ENCODE measurements around the gene SNAP91. TPM values are rescaled to one million over a fixed set of nuclear protein-coding genes. Genes with fewer than 3 reads are reported as not detected.

SNAP91 gene
- polyA plus RNA-seq, 1 donor (not counting 4 experiments of a cell fraction or from before 2014, with no cell fraction given): not detected

DNA sequence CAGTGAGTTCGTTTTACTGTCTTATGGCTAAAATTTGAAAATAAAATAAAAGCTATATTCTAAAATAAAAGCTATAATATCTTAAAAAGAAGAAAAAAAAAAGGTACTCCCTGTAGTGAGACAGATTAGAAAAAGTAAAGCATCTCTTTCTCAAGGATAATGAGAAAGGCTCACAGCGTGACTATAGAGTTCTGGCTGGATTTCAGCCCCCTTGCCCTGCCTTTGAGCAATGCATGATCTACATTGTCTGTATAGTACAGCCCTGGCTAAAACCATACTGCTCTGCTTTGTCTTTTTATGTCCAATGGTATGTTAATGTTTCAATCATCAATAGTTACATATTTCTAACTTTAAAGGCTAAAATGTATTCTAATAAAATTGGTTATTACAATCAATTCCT lies 105.3 kb downstream of the SNAP91 start:
- Histone ChIP-seq H4K20me1 (ENCODE audit: control insufficient read depth, extremely low read depth, insufficient read depth, low read length) (no peaks in the 10 kb centered on the region), H3K79me2 (ENCODE audit: control insufficient read depth, insufficient read depth, low read length) (no peaks in the 10 kb centered on the region), H3K4me2 (ENCODE audit: control insufficient read depth, extremely low read depth, insufficient read depth, low read depth, low read length) (no peak overlapping the region), H3K4me3 (ENCODE audit: control insufficient read depth in 2 of 3, extremely low read depth in 1 of 3, insufficient read depth in 2 of 3, low read depth in 1 of 3, low read length in 3 of 3) (no peak overlapping the region), H3K27ac (ENCODE audit: control insufficient read depth, insufficient read depth, low read length) (no peak overlapping the region), H3K4me1 (ENCODE audit: control insufficient read depth, extremely low read depth, insufficient read depth, low read length) (no peaks in the 10 kb centered on the region), H3K36me3 (ENCODE audit: control insufficient read depth in 2 of 2, extremely low read depth in 1 of 2, insufficient read depth in 2 of 2, low read length in 2 of 2) (no peaks in the 10 kb centered on the region), H2AFZ (ENCODE audit: control insufficient read depth, low read length) (no peak overlapping the region), H3K27me3 (ENCODE audit: control insufficient read depth, extremely low read depth, insufficient read depth, low read length) (no peaks in the 10 kb centered on the region), H3K9ac (ENCODE audit: control insufficient read depth, extremely low read depth, insufficient read depth, low read length) (no peak overlapping the region), H3K9me3 (ENCODE audit: control insufficient read depth, low read depth, low read length) (no peaks in the 10 kb centered on the region), H3K9me1 (ENCODE audit: control insufficient read depth, extremely low read depth, insufficient read depth, low read length) (no peaks in the 10 kb centered on the region)
- TF ChIP-seq, protein P1, sequence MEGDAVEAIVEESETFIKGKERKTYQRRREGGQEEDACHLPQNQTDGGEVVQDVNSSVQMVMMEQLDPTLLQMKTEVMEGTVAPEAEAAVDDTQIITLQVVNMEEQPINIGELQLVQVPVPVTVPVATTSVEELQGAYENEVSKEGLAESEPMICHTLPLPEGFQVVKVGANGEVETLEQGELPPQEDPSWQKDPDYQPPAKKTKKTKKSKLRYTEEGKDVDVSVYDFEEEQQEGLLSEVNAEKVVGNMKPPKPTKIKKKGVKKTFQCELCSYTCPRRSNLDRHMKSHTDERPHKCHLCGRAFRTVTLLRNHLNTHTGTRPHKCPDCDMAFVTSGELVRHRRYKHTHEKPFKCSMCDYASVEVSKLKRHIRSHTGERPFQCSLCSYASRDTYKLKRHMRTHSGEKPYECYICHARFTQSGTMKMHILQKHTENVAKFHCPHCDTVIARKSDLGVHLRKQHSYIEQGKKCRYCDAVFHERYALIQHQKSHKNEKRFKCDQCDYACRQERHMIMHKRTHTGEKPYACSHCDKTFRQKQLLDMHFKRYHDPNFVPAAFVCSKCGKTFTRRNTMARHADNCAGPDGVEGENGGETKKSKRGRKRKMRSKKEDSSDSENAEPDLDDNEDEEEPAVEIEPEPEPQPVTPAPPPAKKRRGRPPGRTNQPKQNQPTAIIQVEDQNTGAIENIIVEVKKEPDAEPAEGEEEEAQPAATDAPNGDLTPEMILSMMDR (optimal IDR thresholded peaks at IDR 0.05 in 1 of 3, IDR thresholded peaks at IDR 0.05 in 1 of 3, conservative IDR thresholded peaks at IDR 0.05 in 1 of 3; ENCODE audit: extremely low read depth in 1 of 3, insufficient read depth in 2 of 3, low read length in 3 of 3): no peak
- TF ChIP-seq EZH2 (IDR thresholded peaks at IDR 0.05; ENCODE audit: low read length): no peak
- dilution Hi-C loops (cut with MboI; ENCODE audit: extremely low pct_ligation_motif_present, low sequenced_read_pairs): no loop called here
- DNase-seq (ENCODE audit: low read depth, low spot score) (no peak), FAIRE-seq (no peak)

DNA sequence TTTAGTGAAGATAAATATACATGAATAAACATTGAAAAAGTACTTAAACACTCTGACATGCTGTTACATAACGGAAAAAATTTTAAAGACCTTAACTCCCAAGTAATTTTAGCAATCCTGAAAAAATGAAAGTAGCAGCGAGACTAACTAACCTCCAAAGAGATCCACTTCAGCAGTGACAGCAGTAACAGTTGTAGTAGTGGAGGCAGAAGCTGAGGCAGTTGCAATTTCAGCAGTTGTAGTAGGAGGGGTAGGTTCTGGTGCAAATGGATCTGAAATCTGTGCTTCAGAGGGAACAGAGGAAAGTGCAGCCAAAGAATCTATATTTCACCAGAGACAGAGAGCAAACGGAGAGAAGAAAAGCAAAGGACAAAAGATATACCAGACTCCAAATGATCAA lies 107.8 kb downstream of the SNAP91 start:
- H3K4me2 ChIP-seq (ENCODE audit: control insufficient read depth, extremely low read depth, insufficient read depth, low read depth, low read length): no peak overlapping the region
- no peak overlapping the region for H3K9ac ChIP-seq (ENCODE audit: control insufficient read depth, extremely low read depth, insufficient read depth, low read length)
- H3K9me3 ChIP-seq (ENCODE audit: control insufficient read depth, low read depth, low read length): no peaks in the 10 kb centered on the region
- H3K4me1 ChIP-seq (ENCODE audit: control insufficient read depth, extremely low read depth, insufficient read depth, low read length): no peaks in the 10 kb centered on the region
- no peak overlapping the region for H3K27ac ChIP-seq (ENCODE audit: control insufficient read depth, insufficient read depth, low read length)
- TF ChIP-seq, protein P1 (optimal IDR thresholded peaks at IDR 0.05 in 1 of 3, IDR thresholded peaks at IDR 0.05 in 1 of 3, conservative IDR thresholded peaks at IDR 0.05 in 1 of 3; ENCODE audit: extremely low read depth in 1 of 3, insufficient read depth in 2 of 3, low read length in 3 of 3): no peak
- no peak for TF ChIP-seq EZH2 (IDR thresholded peaks at IDR 0.05; ENCODE audit: low read length)
- no peaks in the 10 kb centered on the region for H3K27me3 ChIP-seq (ENCODE audit: control insufficient read depth, extremely low read depth, insufficient read depth, low read length)
- H4K20me1 ChIP-seq (ENCODE audit: control insufficient read depth, extremely low read depth, insufficient read depth, low read length): no peaks in the 10 kb centered on the region
- no peak overlapping the region for H3K4me3 ChIP-seq (ENCODE audit: control insufficient read depth in 2 of 3, extremely low read depth in 1 of 3, insufficient read depth in 2 of 3, low read depth in 1 of 3, low read length in 3 of 3)
- no peaks in the 10 kb centered on the region for H3K9me1 ChIP-seq (ENCODE audit: control insufficient read depth, extremely low read depth, insufficient read depth, low read length)
- no peaks in the 10 kb centered on the region for H3K36me3 ChIP-seq (ENCODE audit: control insufficient read depth in 2 of 2, extremely low read depth in 1 of 2, insufficient read depth in 2 of 2, low read length in 2 of 2)
- no peak for FAIRE-seq
- DNase-seq (ENCODE audit: low read depth, low spot score): no peak
- dilution Hi-C loops (cut with MboI; ENCODE audit: extremely low pct_ligation_motif_present, low sequenced_read_pairs): no loop called here
- H2AFZ ChIP-seq (ENCODE audit: control insufficient read depth, low read length): no peak overlapping the region
- no peaks in the 10 kb centered on the region for H3K79me2 ChIP-seq (ENCODE audit: control insufficient read depth, insufficient read depth, low read length)
